ENCODE data around the gene DALRD3. TPM values are rescaled to one million over a fixed set of nuclear protein-coding genes. Genes with fewer than 3 reads are reported as not detected.
A peak's percentile ranks its signal among the peaks of the same experiment; 100 is the strongest.

The DALRD3 gene
- total RNA-seq (10 to 100 TPM; 23.6 to 24.5 TPM), polyA plus RNA-seq (ENCODE audit: insufficient read length in 6 of 6) (10 to 100 TPM; 51.1 to 67.4 (median 62.7) TPM)
- long read RNA-seq, donor 1, transcript DALRD3-202 (12 exons, 1,739 nt), result major isoform, 5 of 292 reads
- long read RNA-seq, donor 1, partial matches to known transcripts, result 251 of 292 reads
- long read RNA-seq, donor 1, other reads (novel, unspliced or antisense), result 33 of 292 reads
- long read RNA-seq, donor 2, transcript DALRD3-206 (12 exons, 1,706 nt), result major isoform, 5 of 330 reads
- long read RNA-seq, donor 2, partial matches to known transcripts, result 278 of 330 reads
- long read RNA-seq, donor 2, other reads (novel, unspliced or antisense), result 44 of 330 reads
- long read RNA-seq, donor 3, partial matches to known transcripts, result 261 of 299 reads
- long read RNA-seq, donor 3, other reads (novel, unspliced or antisense), result 35 of 299 reads
- long read RNA-seq, donor 4, transcript DALRD3-202 (12 exons, 1,739 nt), result major isoform, 15 of 44 reads
- long read RNA-seq, donor 4, partial matches to known transcripts, result 11 of 44 reads
- long read RNA-seq, donor 4, other reads (novel, unspliced or antisense), result 13 of 44 reads
- long read RNA-seq, donor 5, transcript DALRD3-202 (12 exons, 1,739 nt), result major isoform, 5 of 212 reads
- long read RNA-seq, donor 5, partial matches to known transcripts, result 175 of 212 reads
- long read RNA-seq, donor 5, other reads (novel, unspliced or antisense), result 28 of 212 reads
- long read RNA-seq, donor 6, transcript DALRD3-202 (12 exons, 1,739 nt), result major isoform, 6 of 174 reads
- long read RNA-seq, donor 6, partial matches to known transcripts, result 64 of 174 reads
- long read RNA-seq, donor 6, other reads (novel, unspliced or antisense), result 103 of 174 reads
- long read RNA-seq, donor 7, transcript DALRD3-202 (12 exons, 1,739 nt), result major isoform, 5 of 6 reads
- long read RNA-seq, donor 7, partial matches to known transcripts, result 0 of 6 reads
- long read RNA-seq, donor 7, other reads (novel, unspliced or antisense), result 0 of 6 reads
- long read RNA-seq, donor 8, partial matches to known transcripts, result 0 of 4 reads
- long read RNA-seq, donor 8, other reads (novel, unspliced or antisense), result 0 of 4 reads
- long read RNA-seq, donor 9, result 0 reads
- long read RNA-seq, donor 10, transcript DALRD3-202 (12 exons, 1,739 nt), result major isoform, 23 of 45 reads
- long read RNA-seq, donor 10, partial matches to known transcripts, result 5 of 45 reads
- long read RNA-seq, donor 10, other reads (novel, unspliced or antisense), result 15 of 45 reads
- long read RNA-seq, donor 11, transcript DALRD3-202 (12 exons, 1,739 nt), result major isoform, 9 of 207 reads
- long read RNA-seq, donor 11, partial matches to known transcripts, result 173 of 207 reads
- long read RNA-seq, donor 11, other reads (novel, unspliced or antisense), result 22 of 207 reads
- long read RNA-seq, donor 12, transcript DALRD3-202 (12 exons, 1,739 nt), result major isoform, 8 of 222 reads
- long read RNA-seq, donor 12, partial matches to known transcripts, result 193 of 222 reads
- long read RNA-seq, donor 12, other reads (novel, unspliced or antisense), result 21 of 222 reads

GRCh38 chr3:49017971-49018706, at the start of gene DALRD3:
Gene DALRD3, minus strand, starts transcription at chr3:49018580. Its CDS starts 16 bp downstream, at chr3:49018564.
- TF ChIP-seq CTCF (IDR thresholded peaks at IDR 0.05), result no peak
- peak within 1 kb of the TSS; percentile 88 to 97 for H3K4me3 ChIP-seq
- H3K9me3 ChIP-seq, result no peaks in the 10 kb centered on the region
- peak; percentile 65 to 90 (median 72) for DNase-seq
- ATAC-seq, result peak; percentile 14
- no peaks in the 10 kb centered on the region for H3K27me3 ChIP-seq
- peaks cover 28 to 44% of the 10 kb centered on the region in 2 donors for H3K4me1 ChIP-seq
- intact Hi-C loops (cut with DNase I), result no loop called here
- peak within 1 kb of the TSS; percentile 59 to 100 for H3K27ac ChIP-seq
- H3K36me3 ChIP-seq, result peaks cover 0 to 40% of the 10 kb centered on the region in 2 donors

DNA sequence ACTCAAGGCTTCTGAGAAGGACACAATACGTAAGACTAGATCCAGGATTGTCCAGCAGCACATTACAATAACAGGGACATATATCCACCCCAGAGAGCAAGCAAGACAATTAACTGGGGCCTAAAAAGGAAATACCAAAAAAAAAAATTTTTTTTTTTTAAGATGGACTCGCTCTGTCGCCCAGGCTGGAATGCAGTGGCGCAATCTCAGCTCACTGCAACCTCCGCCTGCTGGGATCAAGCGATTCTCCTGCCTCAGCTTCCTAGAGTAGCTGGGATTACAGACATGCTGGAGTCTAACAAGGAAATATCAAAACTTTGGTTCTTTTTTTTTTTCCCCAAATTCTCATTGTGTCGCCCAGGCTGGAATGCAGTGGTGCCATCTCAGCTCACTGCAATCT, 39.6 kb upstream of the DALRD3 start:
- no peak overlapping the region for H3K4me3 ChIP-seq
- H3K27me3 ChIP-seq, result no peaks in the 10 kb centered on the region
- H3K27ac ChIP-seq, result no peak overlapping the region
- ATAC-seq, result no peak
- DNase-seq, result no peak
- H3K36me3 ChIP-seq, result peaks cover 0 to 86% of the 10 kb centered on the region in 2 donors
- intact Hi-C loops (cut with DNase I), result no loop called here
- no peaks in the 10 kb centered on the region for H3K4me1 ChIP-seq
- H3K9me3 ChIP-seq, result no peaks in the 10 kb centered on the region
- no peak for TF ChIP-seq CTCF (IDR thresholded peaks at IDR 0.05)

- no peaks in the 10 kb centered on the region for H3K4me1 ChIP-seq
- H3K4me3 ChIP-seq, result no peak overlapping the region
- H3K27me3 ChIP-seq, result no peaks in the 10 kb centered on the region
- DNase-seq, result no peak
- no peak for TF ChIP-seq CTCF (IDR thresholded peaks at IDR 0.05)
- intact Hi-C loops (cut with DNase I), result no loop called here
- H3K9me3 ChIP-seq, result no peaks in the 10 kb centered on the region
- peaks cover 0 to 87% of the 10 kb centered on the region in 2 donors for H3K36me3 ChIP-seq
- H3K27ac ChIP-seq, result no peak overlapping the region
- no peak for ATAC-seq
Measured at GRCh38 chr3:49057268-49057667, 38.9 kb upstream of the DALRD3 start.

DNA sequence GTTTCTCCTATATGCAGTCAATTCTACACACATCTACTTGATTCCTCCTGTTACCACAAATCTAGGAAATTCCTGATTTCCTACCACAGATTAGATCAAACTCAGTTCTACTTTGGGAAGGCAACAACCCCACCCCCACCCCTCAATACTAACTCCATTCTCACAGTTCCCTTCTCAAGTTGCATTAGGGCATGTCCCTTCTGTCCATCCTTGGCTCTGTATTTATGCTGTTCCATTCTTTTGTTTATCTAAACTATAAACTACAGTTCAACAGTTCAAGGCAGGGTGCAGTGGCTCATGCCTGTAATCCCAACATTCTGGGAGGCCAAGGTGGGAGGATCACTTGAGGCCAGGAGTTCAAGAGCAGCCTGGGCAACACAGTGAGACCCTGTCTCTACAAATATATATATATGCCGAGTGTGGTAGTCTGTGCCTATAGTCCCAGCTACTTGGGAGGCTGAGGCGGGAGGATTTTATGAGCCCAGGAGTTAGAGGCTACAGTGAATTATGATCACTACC, 36.0 kb upstream of the DALRD3 start:
- intact Hi-C loops (cut with DNase I), result no loop called here
- H3K4me1 ChIP-seq, result no peaks in the 10 kb centered on the region
- no peak for TF ChIP-seq CTCF (IDR thresholded peaks at IDR 0.05)
- H3K4me3 ChIP-seq, result no peak overlapping the region
- H3K27ac ChIP-seq, result no peak overlapping the region
- no peaks in the 10 kb centered on the region for H3K27me3 ChIP-seq
- no peaks in the 10 kb centered on the region for H3K9me3 ChIP-seq
- H3K36me3 ChIP-seq, result peaks cover 0 to 69% of the 10 kb centered on the region in 2 donors
- DNase-seq (no peak), ATAC-seq (no peak)
